Colonic mucosa (tissue), 4 donors: ENCODE measurements around the gene HOXA10. TPM values are rescaled to one million over a fixed set of nuclear protein-coding genes. Genes with fewer than 3 reads are reported as not detected.
A peak's percentile ranks its signal among the peaks of the same experiment; 100 is the strongest.

ENCODE experiments used
- DNase-seq: peaks from one replicate; pipeline ENCODE4 v3.0.0-alpha.2; 2020
- H3K27ac ChIP-seq: fragments of 200-600 bp; one replicate; pipeline ENCODE4 v1.8.0; 2021
- H3K27me3 ChIP-seq: fragments of 200-600 bp; one replicate; pipeline ENCODE4 v1.8.0; 2021
- H3K36me3 ChIP-seq: fragments of 200-600 bp; one replicate; pipeline ENCODE4 v1.8.0; 2021
- H3K4me1 ChIP-seq: fragments of 200-600 bp; one replicate; pipeline ENCODE4 v1.8.0; 2021; ENCODE audit warnings: mild to moderate bottlenecking
- H3K4me3 ChIP-seq: fragments of 200-600 bp; one replicate; pipeline ENCODE4 v1.8.0; 2021
- H3K9ac ChIP-seq, 2 donors: one replicate each; pipeline ENCODE4 v1.7.0; 2013; ENCODE audit warnings: control low read depth in 2 of 2, low read depth in 2 of 2, low read length in 2 of 2
- H3K9me3 ChIP-seq: fragments of 200-600 bp; one replicate; pipeline ENCODE4 v1.8.0; 2021
- CTCF ChIP-seq: fragments of 200-600 bp; IDR thresholded peaks from one replicate; pipeline ENCODE4 v1.8.0; 2022; ENCODE audit warnings: antibody characterized with exemption, mild to moderate bottlenecking
- intact Hi-C: fragments of 100-400 bp; cut with DNase I; formaldehyde crosslinking; loops from one replicate; pipeline ENCODE4 v1.14.1; 2022
- total RNA-seq, 2 donors: library from RNA; stranded (reverse); fragmentation: NEBNext Ultra II Directional in 1 of 2; extraction: Animal tissue kit (Norgen Biotek cat#: 25700) in 1 of 2; gene quantifications; one replicate each; pipeline ENCODE4 v1.2.1, GENCODE V29; 2021
- donor health status: healthy.
- donor health status: DM: no; HTN: no; CAD: no.
- donor health status: DM: no; HTN: no; CAD: no.

Gene HOXA10
- total RNA-seq, 2 donors from 2014 or later, result 25.4 to 26.0 TPM

GRCh38 chr7:27178366-27178765, 4.2 kb upstream of the HOXA10 start:
- Histone ChIP-seq H3K9ac (peak overlapping the region in 1 of 2 donors; percentile 98), H3K36me3 (no peaks in the 10 kb centered on the region), H3K27ac (peak overlapping the region; percentile 94), H3K9me3 (no peaks in the 10 kb centered on the region), H3K4me1 (peaks cover 19% of the 10 kb centered on the region), H3K4me3 (peak overlapping the region; percentile 28), H3K27me3 (peaks cover 9% of the 10 kb centered on the region)
- intact Hi-C loops, result no loop called here
- no peak for TF ChIP-seq CTCF
- no peak for DNase-seq

GRCh38 chr7:27177795-27178320, 3.7 kb upstream of the HOXA10 start:
- no peak for TF ChIP-seq CTCF
- Histone ChIP-seq H3K27ac (peak overlapping the region; percentile 94), H3K4me3 (peak overlapping the region; percentile 28), H3K9me3 (no peaks in the 10 kb centered on the region), H3K9ac (peak overlapping the region; percentile 67 to 98), H3K36me3 (no peaks in the 10 kb centered on the region), H3K27me3 (peaks cover 10% of the 10 kb centered on the region), H3K4me1 (peaks cover 14% of the 10 kb centered on the region)
- DNase-seq, result no peak
- intact Hi-C loops, result no loop called here

- H3K9ac ChIP-seq, result peak overlapping the region; percentile 67 to 98
- no peak for DNase-seq
- TF ChIP-seq CTCF, result no peak
- peaks cover 10% of the 10 kb centered on the region for H3K27me3 ChIP-seq
- H3K9me3 ChIP-seq, result no peaks in the 10 kb centered on the region
- H3K27ac ChIP-seq, result peak overlapping the region; percentile 94
- H3K4me3 ChIP-seq, result peak overlapping the region; percentile 28
- intact Hi-C loops, result no loop called here
- peaks cover 10% of the 10 kb centered on the region for H3K4me1 ChIP-seq
- no peaks in the 10 kb centered on the region for H3K36me3 ChIP-seq
These were observed 3.1 kb upstream of the HOXA10 start for GRCh38 chr7:27176962-27177794.

GRCh38 chr7:27176524-27176845, 2.4 kb upstream of the HOXA10 start:
- no peak for DNase-seq
- no peaks in the 10 kb centered on the region for H3K36me3 ChIP-seq
- intact Hi-C loops, result no loop called here
- peaks cover 10% of the 10 kb centered on the region for H3K27me3 ChIP-seq
- peaks cover 4% of the 10 kb centered on the region for H3K4me1 ChIP-seq
- H3K4me3 ChIP-seq, result peak overlapping the region; percentile 24
- no peak for TF ChIP-seq CTCF
- H3K9ac ChIP-seq, result peak overlapping the region; percentile 77 to 98
- H3K27ac ChIP-seq, result peak overlapping the region; percentile 94
- no peaks in the 10 kb centered on the region for H3K9me3 ChIP-seq

- no peak for TF ChIP-seq CTCF
- Histone ChIP-seq H3K9ac (peak overlapping the region; percentile 77 to 98), H3K27ac (peak overlapping the region; percentile 94), H3K36me3 (no peaks in the 10 kb centered on the region), H3K27me3 (peaks cover 10% of the 10 kb centered on the region), H3K4me1 (peaks cover 3% of the 10 kb centered on the region), H3K9me3 (no peaks in the 10 kb centered on the region), H3K4me3 (peak overlapping the region; percentile 24)
- intact Hi-C loops, result no loop called here
- DNase-seq, result no peak
These were observed 1.8 kb upstream of the HOXA10 start for GRCh38 chr7:27175626-27176523.
